D721Med (cell line): ENCODE data around the gene XDH.

Experiments
- DNase-seq: peaks from one replicate; pipeline ENCODE4 v3.0.0; 2011; ENCODE audit warnings: low spot score; ENCODE audit not compliant: insufficient read length
- FAIRE-seq: peaks from 2 replicates; lab custom pipeline; 2011; peaks lifted over from hg19 to GRCh38; lab: Jason Lieb, UNC
- TF ChIP-seq, protein P1 (sequence below): IDR thresholded peaks from 2 replicates; pipeline ENCODE4 v1.5.1; 2012; ENCODE audit warnings: mild to moderate bottlenecking, control low read depth; ENCODE audit not compliant: insufficient read depth; ENCODE audit errors: missing control alignments

The XDH gene

DNA sequence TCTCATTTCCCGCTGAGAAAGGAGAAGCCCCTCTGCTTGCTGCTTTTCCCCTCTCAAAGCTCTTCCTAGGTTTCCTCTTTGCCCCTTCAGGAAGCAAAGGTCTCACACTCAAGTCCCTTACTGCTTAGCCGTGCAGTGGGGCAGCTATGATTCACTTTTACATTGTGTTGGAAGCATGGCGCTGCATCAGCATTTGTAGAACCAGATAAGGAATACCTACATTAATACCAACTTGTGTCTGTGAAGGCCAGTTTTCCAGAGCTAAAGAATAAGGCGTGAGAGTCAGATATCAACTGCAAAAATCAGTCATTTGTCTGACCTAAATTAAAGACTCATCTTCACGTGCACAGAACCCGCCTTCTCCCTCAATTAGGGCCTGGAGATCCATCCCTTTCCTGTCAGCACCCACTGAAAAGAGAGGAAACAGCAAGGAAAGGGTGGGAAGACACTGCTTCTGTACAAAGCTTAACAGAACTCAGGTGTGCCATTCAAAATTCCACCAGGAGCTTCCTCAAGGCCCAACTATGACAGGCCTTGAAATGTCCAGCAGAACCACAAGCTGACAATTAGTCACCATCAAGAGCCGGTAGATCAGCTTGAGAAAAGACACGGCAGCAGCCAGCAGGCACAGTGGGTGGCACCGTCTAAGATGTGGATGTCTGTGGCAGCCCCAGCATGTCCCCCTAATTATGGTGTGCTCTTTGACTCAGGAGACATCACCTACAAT, 16.1 kb upstream of the XDH start:
- DNase-seq (no peak), FAIRE-seq (no peak)
- TF ChIP-seq, protein P1, sequence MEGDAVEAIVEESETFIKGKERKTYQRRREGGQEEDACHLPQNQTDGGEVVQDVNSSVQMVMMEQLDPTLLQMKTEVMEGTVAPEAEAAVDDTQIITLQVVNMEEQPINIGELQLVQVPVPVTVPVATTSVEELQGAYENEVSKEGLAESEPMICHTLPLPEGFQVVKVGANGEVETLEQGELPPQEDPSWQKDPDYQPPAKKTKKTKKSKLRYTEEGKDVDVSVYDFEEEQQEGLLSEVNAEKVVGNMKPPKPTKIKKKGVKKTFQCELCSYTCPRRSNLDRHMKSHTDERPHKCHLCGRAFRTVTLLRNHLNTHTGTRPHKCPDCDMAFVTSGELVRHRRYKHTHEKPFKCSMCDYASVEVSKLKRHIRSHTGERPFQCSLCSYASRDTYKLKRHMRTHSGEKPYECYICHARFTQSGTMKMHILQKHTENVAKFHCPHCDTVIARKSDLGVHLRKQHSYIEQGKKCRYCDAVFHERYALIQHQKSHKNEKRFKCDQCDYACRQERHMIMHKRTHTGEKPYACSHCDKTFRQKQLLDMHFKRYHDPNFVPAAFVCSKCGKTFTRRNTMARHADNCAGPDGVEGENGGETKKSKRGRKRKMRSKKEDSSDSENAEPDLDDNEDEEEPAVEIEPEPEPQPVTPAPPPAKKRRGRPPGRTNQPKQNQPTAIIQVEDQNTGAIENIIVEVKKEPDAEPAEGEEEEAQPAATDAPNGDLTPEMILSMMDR: no peak

DNA sequence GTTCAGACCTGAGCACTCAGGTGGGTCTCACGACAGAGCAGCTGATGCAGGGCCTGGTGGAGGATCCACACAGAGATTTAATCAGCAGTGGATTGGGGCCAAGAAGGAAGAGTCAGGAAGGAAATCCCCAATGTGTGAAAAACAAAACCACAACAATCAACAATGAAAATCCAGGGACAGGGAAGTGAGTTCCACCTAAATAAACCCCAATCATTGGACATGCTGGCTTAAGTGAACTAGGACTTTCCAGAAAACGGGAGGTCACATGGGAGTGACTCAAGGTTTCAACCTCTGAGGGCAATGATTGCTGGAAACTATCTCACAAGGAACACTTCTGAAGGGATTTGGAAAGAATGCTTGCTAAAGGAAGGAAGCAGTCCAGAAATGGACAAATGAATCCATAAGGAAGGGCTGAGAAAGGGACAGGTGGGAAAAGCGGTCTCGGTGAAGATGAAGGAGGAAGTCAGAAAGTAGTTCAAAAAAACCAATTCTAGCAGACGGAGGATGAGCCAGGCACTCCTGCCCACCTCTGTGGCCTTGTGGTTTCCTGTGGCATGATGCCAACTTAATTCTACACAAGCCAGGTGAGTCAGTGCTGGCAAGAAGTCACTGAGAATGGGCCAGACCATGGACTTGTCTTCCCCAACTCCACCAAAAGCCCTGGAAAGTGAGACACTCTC, 15.4 kb upstream of the XDH start:
- TF ChIP-seq, protein P1: no peak
- DNase-seq (no peak), FAIRE-seq (no peak)

DNA sequence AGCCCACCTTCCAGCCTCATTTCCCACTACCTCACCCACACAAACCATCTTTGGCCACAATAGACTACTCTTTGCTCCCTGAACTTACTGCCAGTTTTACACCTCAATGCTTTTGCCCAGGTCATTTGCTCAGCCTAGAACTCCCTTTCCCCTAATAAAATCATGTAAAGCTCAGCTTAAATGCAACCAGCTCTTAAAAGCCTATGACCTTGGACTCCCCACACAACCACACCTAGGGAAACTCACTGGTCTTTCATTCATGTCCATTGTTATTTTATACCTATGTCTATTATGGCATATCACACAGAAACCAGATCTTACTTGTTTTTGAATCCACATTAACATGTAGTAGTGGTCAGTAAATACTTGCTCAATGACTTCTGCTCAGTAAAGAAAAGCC, 14.5 kb upstream of the XDH start:
- DNase-seq: no peak
- TF ChIP-seq, protein P1: no peak
- FAIRE-seq: no peak

DNA sequence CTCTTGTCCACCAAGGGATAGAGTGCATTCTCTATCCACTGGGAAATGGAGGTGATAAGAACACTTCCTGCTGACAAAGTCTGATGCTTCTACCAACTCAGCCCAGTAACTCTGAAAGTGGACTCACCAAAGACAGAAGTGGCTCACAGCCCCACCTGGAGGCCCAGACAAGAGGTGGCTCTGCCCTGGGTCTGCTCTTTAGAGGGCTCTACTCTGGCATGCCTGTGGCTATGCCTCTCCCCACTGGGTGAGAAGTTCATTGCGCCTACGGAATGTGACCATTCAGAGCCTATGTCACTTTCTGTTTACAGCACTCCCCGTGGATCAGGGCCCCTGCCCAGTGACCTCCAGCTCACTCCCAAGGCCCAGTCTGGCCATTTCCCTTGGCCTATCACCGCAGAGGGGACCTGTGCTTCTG, 13.5 kb upstream of the XDH start:
- TF ChIP-seq, protein P1: no peak
- no peak for FAIRE-seq
- no peak for DNase-seq

DNA sequence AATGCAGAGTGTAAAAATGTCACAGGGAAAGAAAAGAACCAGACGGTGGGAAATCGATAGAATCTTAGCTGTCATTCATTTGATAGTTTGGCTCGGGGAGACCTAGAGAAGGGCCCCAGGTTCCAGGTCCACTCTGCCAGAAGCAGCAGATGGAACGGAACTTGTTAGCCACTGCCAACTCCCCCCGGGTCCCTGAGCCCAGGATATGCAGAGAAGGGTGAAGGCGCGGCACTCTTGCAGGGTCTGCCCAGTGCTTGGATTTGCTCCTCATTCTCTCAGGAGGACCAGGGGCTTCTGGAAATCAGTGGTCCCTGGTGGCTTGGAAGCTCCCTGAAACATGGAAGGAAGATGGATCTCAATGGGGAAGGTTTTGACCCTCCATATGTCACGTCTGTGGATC, 11.6 kb upstream of the XDH start:
- FAIRE-seq: no peak
- TF ChIP-seq, protein P1: no peak
- DNase-seq: no peak

DNA sequence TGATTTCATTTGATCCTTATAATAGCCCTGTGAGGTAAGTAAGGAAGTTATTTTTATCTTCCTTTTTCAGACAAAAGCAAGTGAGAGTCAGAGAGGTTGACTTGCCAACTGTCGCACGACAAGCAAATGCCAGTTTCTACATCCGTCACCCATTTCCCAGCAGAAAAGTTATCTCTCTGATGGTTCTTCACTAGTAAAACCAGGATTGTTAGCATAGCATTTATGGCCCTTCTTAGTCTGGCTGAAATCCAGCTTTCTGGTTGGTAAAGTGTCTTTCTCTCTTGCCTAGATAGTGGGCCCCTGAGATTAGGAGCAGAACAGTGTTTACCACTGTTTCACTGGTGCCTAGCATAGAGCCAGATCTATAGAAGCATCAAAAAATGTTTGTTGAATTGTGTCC, 7.1 kb upstream of the XDH start:
- TF ChIP-seq, protein P1: no peak
- no peak for DNase-seq
- FAIRE-seq: no peak

DNA sequence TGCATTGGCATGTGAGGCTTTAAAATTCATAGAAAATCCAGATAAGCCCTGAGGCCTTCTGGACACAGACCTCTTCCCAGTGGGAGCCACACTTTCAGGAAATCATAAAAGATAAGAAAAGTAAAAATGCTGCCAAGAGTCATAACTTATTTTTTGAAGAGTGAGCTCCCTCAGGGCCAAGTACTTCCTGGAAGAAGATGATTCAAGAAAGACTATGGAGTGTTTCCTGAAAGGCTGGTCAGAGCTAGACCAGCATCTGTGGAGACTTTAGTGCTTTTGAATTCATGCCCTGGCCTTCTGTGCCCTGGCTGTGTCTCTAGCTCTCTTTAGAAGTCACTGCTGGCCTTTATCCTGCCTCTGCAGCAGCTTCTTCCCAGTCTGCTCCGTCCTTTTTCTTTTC, 6.4 kb upstream of the XDH start:
- TF ChIP-seq, protein P1: no peak
- FAIRE-seq (no peak), DNase-seq (no peak)
